ENCODE data around the gene SULT4A1.

The SULT4A1 gene

GRCh38 chr22:43828998-43829782 is 33.1 kb downstream of the SULT4A1 start:
- peak in 18 of 51 donors; percentile 4 to 55 (median 26) for DNase-seq

GRCh38 chr22:43828725-43828997 is 33.7 kb downstream of the SULT4A1 start:
- DNase-seq, result no peak

DNA sequence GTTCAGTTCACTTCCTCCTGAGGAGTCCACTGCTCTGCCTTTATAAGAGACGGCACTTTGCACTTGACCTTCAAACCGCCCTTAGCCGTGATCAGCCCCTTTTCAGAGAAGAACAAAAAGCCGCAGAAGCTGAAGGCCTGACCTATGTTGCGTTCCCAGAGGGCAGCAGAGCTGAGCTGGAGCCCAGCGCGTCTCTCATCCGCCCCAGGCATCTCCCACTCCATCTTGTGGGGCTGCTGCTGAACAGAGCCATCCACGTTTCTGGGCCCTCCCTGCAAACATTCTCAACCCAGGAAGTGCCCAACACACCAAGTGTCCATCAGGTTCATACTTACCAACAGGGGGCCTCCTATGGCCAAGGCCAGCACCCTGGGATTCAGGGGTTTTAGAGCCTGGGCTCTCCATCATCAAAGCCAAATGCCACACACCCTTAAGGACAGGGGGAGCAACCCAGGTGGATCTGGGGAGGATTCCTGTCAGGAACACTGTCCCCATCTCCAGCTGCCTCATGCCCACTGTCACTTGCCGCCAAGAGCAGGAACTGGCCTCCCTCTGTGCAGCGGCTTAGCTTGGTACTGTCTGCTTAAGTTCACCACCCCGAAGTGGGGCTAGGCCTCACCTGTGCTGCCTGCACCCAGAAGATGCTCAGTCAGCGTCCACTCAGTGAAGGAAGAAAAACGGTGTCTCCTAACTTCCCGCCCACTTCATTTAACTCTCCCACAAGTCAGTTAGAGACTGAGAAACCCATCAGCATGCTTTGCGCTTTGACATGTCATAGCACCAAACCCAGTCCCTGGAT is 34.2 kb downstream of the SULT4A1 start:
- no peak for DNase-seq

DNA sequence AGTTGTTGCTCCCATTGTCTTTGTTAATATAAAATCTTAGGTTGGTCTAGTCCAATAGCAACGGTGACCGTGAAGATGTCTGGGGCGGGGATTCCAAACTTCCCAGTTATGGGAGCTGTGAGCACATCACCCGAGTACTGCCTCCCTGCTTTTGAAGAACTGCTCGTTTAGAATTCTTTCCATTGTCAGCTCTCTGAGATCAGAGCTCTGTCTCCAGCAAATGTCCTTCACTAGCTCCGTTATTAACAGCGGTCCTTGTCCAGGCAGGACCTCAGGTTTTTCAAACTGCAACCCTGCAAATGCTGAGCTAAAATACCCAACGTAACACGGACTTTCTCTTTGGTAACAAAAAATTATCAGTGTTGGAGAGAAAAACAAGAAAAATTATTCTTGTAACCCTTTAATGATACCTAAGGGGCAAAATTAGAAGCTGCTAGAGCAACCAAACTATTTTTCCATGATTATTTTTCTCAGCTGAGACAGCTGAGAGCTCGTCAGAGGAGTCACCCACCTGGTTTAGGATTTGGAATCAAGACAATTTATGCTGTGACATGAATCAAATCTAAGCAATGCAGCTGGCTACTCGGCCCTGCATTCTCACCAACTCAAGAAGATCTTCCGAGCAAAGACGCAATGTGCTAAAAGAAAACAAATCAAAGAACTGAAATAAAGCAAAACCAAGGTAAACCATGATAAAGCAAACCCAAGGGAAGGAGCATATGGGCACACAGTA is 35.1 kb downstream of the SULT4A1 start:
- DNase-seq, result no peak

DNA sequence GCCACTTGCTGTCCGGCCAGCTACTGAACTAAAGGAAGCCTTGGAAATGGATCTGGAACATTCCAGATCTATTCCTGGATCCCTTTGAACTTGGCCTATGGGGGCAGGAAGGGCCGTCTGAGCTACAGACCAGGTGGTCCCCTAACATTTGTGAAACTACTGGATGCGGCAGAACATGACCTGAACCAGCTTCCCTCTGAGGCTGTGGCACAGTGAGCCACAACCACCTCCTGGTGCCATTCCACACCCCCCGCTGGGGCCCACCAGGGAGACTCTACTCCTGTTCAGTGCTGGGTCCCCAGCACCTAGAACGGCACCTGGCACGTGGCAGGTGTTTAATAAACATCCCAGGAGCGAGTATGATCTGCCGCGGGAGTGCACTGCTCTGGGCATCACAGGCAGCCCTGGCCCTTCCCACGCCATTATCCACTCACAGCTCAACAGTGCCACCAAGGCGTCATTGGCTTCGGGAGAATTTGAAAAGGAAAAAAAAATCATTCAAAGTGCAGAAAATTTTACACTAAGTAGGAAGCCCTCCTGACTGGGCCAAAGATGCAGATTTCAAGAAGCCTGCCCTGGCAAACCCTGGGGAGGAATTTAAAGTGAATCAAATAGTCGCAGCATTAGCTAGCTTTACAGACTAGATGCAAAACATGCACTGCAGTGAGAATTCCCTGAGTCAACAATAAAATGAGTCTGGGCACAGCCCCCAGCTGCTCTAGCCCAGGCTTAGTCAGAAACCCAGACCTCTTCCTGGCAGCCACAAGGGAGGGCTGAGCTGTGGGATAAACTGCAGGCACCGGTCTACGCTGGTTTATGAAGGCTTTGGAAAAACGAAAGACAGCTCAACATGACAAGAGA is 35.9 kb downstream of the SULT4A1 start:
- DNase-seq, result peak in 25 of 51 donors; percentile 9 to 67 (median 27)

DNA sequence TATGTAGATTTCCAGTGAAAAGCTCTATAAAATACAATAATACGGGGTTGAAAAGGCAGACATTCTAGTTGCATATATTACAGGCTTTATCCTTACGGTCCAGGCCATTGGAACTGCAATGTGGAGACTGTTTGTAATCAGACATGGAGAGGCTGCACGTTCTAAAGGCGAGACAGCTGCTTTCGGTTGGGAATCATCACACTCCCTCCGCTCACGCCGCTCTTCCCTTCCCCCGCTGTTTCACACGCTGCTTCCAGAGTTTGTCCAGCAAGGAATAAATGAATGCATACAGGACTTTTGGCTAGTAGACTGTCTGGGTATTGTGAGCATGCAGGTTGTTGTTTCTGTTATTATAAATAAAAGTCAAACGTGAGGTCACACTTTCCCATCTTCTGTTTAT is 36.7 kb downstream of the SULT4A1 start:
- DNase-seq, result no peak

- DNase-seq, result no peak
These were observed 37.4 kb downstream of the SULT4A1 start for GRCh38 chr22:43824724-43825420.

DNA sequence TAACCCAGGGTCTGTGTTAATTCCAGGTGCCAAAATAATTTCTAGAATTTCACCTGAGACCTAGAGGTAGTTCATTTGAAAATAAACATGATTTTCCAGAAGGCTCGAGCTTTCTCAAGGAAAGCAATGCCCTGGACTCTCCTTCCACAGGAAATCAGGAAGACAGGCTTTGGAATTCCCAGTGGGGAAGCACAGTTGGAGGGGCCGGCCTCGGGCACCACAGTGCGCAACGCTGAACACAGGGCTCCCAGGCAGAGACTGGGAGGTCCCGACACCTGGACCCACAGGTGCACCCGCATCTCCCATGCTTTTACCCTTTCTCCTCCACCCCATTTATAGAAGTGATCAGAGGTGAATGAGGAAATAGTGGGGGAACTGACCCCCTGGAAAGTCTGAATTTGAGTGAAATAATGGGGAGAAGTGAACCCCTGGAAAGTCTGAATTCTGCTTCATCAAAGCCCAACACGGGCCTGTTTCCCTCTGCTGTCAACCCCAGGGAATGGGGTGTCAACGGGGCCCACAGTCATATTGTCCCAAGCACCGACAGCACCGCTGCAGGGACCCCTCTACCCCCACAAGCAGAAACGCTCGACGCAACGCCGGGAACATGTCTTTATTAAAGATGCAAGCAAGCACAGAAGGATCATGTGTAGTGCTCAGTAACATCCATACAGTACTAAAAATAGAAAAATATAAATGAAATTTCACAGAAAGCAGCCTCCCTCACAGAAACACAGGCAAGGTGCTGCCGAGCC is 38.2 kb downstream of the SULT4A1 start:
- no peak for DNase-seq

- DNase-seq, result no peak
These were observed 38.9 kb downstream of the SULT4A1 start for GRCh38 chr22:43823353-43823908.

DNA sequence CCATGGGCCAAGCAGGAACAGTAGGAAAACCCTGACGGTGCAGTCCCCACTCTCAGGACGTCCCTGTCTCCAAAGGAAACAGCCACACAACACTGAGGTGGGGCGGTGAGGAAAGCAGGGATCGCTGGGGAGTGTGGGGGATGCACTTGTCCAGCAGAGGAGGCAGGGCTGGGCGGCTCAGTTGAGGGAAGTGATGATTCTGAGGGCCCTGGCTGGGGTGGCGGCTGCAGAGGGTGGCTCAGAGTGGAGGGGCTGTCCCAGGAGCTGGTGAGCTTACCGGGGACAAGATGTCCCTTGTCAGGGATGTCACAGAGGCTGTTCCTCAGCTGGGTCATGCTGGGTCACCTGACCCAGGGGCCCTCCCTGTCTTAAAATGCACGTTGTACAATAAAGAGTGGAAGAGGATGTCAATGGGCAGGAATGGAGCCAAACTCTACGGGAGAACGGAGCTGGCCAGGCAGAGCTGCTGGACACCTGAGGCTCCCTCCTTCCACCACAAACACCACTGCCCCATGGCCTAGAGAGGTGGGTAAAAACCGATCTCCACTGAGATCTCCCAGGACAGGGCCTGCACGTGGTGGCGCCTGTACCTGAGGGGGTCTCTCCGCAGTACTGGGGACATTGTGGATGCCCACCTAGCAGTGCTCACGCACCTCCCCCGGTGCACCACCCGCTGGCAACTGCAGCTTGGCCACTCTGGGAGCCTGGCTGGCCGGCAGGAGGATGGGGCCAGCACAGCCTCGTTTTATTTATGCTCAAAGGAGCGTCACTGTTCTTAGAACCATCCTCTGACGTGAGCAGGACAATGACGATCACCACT is 40.5 kb downstream of the SULT4A1 start:
- DNase-seq, result no peak

DNA sequence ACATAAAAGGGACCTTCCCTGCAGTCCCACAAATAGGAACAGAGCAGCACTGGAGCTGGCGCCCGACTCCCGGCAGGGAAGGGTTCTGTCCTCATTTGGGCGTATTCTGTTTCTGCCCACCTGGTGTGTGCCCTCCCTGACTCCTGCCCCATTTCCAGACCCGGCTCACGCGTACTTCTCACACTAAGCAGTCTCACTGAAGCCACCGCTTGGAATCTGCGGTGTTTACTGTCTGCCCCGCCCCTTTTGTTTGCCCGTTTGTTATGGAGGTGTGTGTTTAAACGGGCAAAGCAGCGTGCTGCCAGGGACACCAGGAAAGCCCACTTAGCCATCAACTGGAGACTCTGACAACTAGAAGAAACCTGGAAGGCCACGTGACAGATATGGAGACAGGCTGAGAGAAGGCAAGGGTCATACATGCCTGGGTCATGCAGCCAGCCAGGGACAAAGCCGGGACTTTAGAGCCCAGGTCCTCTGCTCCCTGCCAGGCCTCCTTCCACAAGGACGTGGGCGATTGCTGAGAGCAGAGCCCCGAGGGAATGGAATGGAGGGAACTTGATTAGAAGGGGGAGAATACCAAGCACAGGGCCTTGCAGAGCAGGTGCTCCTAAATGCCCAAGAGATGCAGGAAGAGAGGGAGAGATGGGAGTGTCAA is 41.5 kb downstream of the SULT4A1 start:
- no peak for DNase-seq

DNA sequence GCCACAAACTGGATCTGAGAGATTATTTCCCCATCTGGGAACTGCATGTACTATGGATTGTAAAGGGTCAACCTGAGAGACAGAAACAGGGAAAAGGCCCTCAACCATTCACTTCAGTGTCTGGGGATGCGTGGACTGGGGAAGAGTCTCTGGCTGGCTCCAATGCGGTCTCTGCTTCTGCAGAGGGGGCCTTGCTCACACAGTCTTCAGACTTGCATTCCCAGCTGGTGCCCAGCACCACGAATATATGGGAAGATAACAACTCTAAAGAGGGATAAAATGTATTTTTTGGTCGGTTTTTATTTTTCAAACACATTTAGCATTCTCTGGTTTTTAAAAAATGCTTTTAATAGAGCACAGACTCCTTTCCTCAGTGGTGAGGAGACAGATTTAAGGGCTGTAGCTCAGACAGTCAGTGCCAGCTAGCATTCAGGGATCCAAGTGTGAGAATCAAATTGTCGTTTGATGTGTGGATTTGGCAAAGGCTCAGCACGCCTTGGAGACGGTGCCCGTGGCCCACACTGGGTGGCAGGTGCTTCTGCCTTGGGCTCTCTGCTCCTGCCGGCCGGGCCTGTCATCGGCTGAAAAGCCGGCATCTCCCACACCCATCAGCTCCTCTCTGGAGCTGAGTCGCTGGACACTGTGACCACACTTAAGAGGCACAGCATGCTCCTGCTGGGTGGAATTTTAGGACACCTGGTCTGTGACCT is 42.2 kb downstream of the SULT4A1 start:
- no peak for DNase-seq

DNA sequence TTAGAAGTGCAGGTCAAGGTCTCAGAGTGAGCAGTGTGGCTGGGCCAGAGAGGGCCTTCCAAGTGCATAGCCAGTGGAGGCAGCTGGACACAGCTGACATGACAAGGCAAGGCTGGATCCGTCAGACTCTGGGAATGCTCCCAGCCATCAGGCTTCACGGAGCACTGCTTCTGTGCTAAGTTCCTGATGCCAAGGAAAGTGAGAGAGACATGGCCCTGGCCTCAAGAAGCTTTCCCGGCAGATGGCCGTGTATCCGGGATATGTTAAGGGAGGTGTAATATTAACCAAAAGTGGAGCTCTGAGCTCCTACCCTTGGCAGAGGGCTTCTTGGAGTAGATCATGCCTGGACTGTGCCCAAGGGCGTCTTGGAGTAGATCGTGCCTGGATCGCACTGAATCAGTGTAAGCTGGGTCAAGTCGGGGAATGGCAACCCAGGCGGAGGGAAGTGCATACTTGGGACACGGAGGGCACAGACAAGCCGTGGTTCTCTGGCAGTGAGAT is 42.8 kb downstream of the SULT4A1 start:
- no peak for DNase-seq

GRCh38 chr22:43818981-43819380 is 43.3 kb downstream of the SULT4A1 start:
- DNase-seq, result no peak

DNA sequence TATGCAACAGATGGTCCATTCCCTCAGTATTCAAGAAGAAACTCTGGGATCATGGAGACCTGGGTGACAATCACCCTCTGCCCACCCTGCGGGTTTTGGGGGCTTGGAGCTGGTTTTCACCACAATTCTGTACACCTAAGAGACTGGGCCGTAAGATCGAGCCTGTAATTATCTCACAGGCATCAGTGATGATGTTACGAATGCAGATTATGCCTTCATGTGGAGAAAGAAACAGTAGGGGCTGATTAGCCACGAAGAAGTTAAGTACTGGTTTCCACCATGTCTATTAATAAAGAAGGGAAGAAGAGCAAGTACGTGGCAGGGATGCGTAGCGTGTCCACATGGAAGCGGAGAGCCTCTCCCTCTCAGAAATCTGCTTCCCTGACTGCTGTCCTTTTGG is 44.9 kb downstream of the SULT4A1 start:
- DNase-seq, result no peak

DNA sequence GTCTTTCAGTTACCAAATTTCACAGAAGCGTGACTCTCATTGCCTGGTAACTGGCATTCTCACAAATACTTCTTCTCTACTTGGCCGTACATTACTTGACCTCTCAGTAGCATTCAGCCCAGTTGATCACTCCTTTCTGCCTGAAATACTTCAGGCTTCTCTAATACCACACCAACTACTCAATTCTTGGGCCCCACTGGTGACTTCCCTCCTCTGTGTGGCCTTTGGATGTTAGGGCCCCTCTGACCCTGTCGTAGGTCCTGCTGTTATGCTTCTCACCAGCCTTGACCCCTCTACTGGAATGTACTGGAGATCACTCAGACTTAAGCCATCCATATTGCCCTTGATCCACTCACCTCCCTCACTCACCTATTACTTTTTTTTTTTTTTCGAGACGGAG is 48.0 kb downstream of the SULT4A1 start:
- DNase-seq, result no peak

DNA sequence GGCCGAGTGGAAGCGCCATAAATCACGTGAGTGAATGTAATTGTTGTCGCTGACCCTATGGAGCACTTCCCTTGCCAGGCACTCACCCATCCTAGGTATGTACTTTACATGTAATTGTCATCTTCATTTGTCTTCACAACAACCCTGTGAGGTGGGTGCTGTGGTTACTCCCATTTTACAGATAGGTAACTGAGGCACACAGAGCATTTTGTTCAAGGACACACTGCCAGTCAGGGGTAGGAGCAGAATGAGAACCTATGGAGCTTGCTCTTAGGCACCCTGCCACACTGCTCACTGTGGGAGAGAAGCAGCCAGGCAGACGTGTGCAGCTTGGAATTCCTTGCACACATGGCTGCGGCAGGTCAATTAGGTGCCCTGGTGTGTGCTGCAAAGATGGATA is 49.4 kb downstream of the SULT4A1 start:
- DNase-seq, result no peak
